ENCODE data around the gene MRPL36. TPM values are rescaled to one million over a fixed set of nuclear protein-coding genes. Genes with fewer than 3 reads are reported as not detected.

MRPL36 gene
- total and polyA plus RNA-seq, 9 of the 15 experiments (the other 6 are each of a cell fraction or from before 2014, with no cell fraction given): 78.3 to 557 (median 124) TPM

DNA sequence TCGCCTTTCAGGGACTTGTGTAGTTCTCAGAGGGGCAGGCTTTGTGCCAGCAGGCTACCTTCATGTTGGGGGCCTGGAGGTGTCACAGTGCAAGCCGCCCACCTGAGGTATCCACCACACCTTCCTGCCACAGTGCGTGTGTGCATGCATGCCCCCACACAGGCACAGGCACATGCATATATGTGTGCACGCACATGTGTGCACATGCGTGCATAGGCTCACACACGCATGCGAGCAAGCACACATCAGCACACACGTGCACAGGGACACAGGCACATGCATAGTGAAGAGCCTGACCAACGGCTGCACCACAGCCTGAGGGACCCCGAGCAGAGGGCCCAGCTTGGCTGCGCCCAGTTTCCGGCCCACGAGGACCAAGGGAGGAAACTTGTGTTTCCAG lies 46.9 kb upstream of the MRPL36 start (continued):
- TF ChIP-seq, protein P1, sequence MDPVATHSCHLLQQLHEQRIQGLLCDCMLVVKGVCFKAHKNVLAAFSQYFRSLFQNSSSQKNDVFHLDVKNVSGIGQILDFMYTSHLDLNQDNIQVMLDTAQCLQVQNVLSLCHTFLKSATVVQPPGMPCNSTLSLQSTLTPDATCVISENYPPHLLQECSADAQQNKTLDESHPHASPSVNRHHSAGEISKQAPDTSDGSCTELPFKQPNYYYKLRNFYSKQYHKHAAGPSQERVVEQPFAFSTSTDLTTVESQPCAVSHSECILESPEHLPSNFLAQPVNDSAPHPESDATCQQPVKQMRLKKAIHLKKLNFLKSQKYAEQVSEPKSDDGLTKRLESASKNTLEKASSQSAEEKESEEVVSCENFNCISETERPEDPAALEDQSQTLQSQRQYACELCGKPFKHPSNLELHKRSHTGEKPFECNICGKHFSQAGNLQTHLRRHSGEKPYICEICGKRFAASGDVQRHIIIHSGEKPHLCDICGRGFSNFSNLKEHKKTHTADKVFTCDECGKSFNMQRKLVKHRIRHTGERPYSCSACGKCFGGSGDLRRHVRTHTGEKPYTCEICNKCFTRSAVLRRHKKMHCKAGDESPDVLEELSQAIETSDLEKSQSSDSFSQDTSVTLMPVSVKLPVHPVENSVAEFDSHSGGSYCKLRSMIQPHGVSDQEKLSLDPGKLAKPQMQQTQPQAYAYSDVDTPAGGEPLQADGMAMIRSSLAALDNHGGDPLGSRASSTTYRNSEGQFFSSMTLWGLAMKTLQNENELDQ (CRISPR knock-in tag; IDR thresholded peaks at IDR 0.05; ENCODE audit: borderline replicate concordance): no peak
- no peak for TF ChIP-seq MYBL2 (IDR thresholded peaks at IDR 0.05; ENCODE audit: low read depth)
- no peak for TF ChIP-seq MYBL2 (CRISPR knock-in tag; IDR thresholded peaks at IDR 0.05; ENCODE audit: borderline replicate concordance)
- TF ChIP-seq DPF2 (IDR thresholded peaks at IDR 0.05): no peak

DNA sequence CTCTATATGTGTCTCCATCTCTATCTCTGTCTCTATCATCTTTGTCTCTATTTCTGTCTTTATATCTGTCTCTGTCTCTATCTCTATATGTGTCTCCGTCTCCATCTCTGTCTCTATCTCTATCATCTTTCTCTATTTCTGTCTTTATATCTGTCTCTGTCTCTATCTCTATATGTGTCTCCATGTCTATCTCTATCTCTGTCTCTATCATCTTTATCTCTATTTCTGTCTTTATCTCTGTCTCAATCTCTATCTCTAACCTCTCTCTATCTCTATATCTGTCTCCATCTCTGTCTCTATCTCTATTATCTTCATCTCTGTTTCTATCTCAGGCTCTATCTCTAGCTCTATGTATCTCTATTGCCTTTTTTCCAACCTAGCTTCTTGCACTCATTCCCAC lies 46.1 kb upstream of the MRPL36 start:
- in situ Hi-C loops (cut with MboI): no loop called here
- no TSS peak for BruUV-seq (replicated peaks)
- DNase-seq (ENCODE audit: extremely low read depth in 1 of 4, low spot score in 3 of 4): no peak
- Histone ChIP-seq H4K20me1 (replicated peaks; ENCODE audit: control insufficient read depth, insufficient read depth, low read length) (peaks cover 17% of the 10 kb centered on the region), H3K4me2 (ENCODE audit: insufficient read depth, low read length) (no peak overlapping the region), H3K36me3 (ENCODE audit: control insufficient read depth, insufficient read depth, low read length) (no peaks in the 10 kb centered on the region), H3K4me3 (no peak overlapping the region), H2AFZ (ENCODE audit: low read depth, low read length) (no peak overlapping the region), H3K4me1 (replicated peaks in 1 of 2; ENCODE audit: control insufficient read depth in 2 of 2, insufficient read depth in 2 of 2, low read length in 2 of 2) (peaks cover 0 to 7% of the 10 kb centered on the region in 2 experiments; a peak in 2 of 5 replicates), H3K9me1 (ENCODE audit: control insufficient read depth, insufficient read depth, low read length) (no peaks in the 10 kb centered on the region), H3K9me3 (replicated peaks; ENCODE audit: control insufficient read depth, insufficient read depth, low read depth, low read length) (no peaks in the 10 kb centered on the region), H3K27me3 (ENCODE audit: control insufficient read depth in 2 of 2, insufficient read depth in 2 of 2, low read length in 2 of 2) (peaks cover 37 to 58% of the 10 kb centered on the region in 2 experiments), H3K9ac (ENCODE audit: insufficient read depth in 1 of 2, low read depth in 2 of 2, low read length in 2 of 2) (no peak overlapping the region), H3K79me2 (ENCODE audit: control insufficient read depth, insufficient read depth, low read length) (no peaks in the 10 kb centered on the region), H3K27ac (ENCODE audit: extremely low read depth, low read depth, low read length) (no peak overlapping the region)
- intact Hi-C loops (cut with micrococcal nuclease): no loop called here
- no peak for FAIRE-seq
- 56% methylated on average over 1 of the region's 1 CpG for WGBS (ENCODE audit: insufficient coverage, low coverage, missing lambda C conversion rate)
- no peak for ATAC-seq
- ChIA-PET CTCF (ENCODE audit: low intra/inter-chr PET ratio) (no interaction called here), POLR2A (no interaction called here)
- TF ChIP-seq MCM7 (IDR thresholded peaks at IDR 0.05) (no peak), NR3C1 (CRISPR knock-in tag; IDR thresholded peaks at IDR 0.05) (no peak), ZNF696 (CRISPR knock-in tag; conservative IDR thresholded peaks at IDR 0.05) (no peak), CBFA2T3 (IDR thresholded peaks at IDR 0.05) (no peak), SMARCC2 (IDR thresholded peaks at IDR 0.05; ENCODE audit: low read depth) (no peak), EP400 (IDR thresholded peaks at IDR 0.05) (no peak), ELF2 (CRISPR knock-in tag; IDR thresholded peaks at IDR 0.05) (no peak), GABPB1 (CRISPR knock-in tag; IDR thresholded peaks at IDR 0.05) (no peak), MCM5 (IDR thresholded peaks at IDR 0.05; ENCODE audit: low read depth) (no peak)
- TF ChIP-seq, protein P2, sequence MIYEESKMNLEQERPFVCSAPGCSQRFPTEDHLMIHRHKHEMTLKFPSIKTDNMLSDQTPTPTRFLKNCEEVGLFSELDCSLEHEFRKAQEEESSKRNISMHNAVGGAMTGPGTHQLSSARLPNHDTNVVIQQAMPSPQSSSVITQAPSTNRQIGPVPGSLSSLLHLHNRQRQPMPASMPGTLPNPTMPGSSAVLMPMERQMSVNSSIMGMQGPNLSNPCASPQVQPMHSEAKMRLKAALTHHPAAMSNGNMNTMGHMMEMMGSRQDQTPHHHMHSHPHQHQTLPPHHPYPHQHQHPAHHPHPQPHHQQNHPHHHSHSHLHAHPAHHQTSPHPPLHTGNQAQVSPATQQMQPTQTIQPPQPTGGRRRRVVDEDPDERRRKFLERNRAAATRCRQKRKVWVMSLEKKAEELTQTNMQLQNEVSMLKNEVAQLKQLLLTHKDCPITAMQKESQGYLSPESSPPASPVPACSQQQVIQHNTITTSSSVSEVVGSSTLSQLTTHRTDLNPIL (CRISPR knock-in tag; IDR thresholded peaks at IDR 0.05): no peak
- TF ChIP-seq, protein P3, sequence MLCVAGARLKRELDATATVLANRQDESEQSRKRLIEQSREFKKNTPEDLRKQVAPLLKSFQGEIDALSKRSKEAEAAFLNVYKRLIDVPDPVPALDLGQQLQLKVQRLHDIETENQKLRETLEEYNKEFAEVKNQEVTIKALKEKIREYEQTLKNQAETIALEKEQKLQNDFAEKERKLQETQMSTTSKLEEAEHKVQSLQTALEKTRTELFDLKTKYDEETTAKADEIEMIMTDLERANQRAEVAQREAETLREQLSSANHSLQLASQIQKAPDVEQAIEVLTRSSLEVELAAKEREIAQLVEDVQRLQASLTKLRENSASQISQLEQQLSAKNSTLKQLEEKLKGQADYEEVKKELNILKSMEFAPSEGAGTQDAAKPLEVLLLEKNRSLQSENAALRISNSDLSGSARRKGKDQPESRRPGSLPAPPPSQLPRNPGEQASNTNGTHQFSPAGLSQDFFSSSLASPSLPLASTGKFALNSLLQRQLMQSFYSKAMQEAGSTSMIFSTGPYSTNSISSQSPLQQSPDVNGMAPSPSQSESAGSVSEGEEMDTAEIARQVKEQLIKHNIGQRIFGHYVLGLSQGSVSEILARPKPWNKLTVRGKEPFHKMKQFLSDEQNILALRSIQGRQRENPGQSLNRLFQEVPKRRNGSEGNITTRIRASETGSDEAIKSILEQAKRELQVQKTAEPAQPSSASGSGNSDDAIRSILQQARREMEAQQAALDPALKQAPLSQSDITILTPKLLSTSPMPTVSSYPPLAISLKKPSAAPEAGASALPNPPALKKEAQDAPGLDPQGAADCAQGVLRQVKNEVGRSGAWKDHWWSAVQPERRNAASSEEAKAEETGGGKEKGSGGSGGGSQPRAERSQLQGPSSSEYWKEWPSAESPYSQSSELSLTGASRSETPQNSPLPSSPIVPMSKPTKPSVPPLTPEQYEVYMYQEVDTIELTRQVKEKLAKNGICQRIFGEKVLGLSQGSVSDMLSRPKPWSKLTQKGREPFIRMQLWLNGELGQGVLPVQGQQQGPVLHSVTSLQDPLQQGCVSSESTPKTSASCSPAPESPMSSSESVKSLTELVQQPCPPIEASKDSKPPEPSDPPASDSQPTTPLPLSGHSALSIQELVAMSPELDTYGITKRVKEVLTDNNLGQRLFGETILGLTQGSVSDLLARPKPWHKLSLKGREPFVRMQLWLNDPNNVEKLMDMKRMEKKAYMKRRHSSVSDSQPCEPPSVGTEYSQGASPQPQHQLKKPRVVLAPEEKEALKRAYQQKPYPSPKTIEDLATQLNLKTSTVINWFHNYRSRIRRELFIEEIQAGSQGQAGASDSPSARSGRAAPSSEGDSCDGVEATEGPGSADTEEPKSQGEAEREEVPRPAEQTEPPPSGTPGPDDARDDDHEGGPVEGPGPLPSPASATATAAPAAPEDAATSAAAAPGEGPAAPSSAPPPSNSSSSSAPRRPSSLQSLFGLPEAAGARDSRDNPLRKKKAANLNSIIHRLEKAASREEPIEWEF (CRISPR knock-in tag; IDR thresholded peaks at IDR 0.05): no peak

Measured in K562 (cell line).